Peyer's patch (tissue), 4 donors: Measurements from ENCODE around the gene COL28A1.

Experiments
- CTCF ChIP-seq, 6 experiments: fragments of 450-650 bp in 4 of 6; fragments of 200-600 bp in 2 of 6; sonication (generic) in 1 of 6; IDR thresholded peaks; one replicate each; pipeline ENCODE4 v1.5.1; 2017 to 2019; ENCODE audit warnings: antibody characterized with exemption in 6 of 6, mild to moderate bottlenecking in 3 of 6, moderate library complexity in 1 of 6
- POLR2A ChIP-seq, 2 donors: fragments of 450-650 bp; IDR thresholded peaks; one replicate each; pipeline ENCODE4 v1.5.1; 2017; ENCODE audit warnings: antibody characterized with exemption in 2 of 2, mild to moderate bottlenecking in 2 of 2, moderate library complexity in 2 of 2

GRCh38 chr7:7554649-7555575, 19.2 kb upstream of the COL28A1 start:
- TF ChIP-seq CTCF (IDR thresholded peaks at IDR 0.05), result no peak
- no peak for TF ChIP-seq POLR2A (IDR thresholded peaks at IDR 0.05)
